AG08395 (cell line): ENCODE data around the gene IFNA13.

Experiments used
- DNase-seq: peaks from one replicate; pipeline ENCODE4 v3.0.0; 2012; ENCODE audit warnings: mixed read lengths, low spot score

IFNA13 gene

GRCh38 chr9:21357479-21358460 lies 10.1 kb downstream of the IFNA13 start:
- no peak for DNase-seq

GRCh38 chr9:21350787-21351186 lies 17.1 kb downstream of the IFNA13 start, which contains the start of gene IFNA6:
Gene IFNA6, minus strand, starts transcription at chr9:21350887. Its CDS starts 0 bp downstream, at chr9:21350887.
- DNase-seq: no peak

GRCh38 chr9:21348430-21348970 lies 19.4 kb downstream of the IFNA13 start:
- no peak for DNase-seq

- no peak for DNase-seq
These were observed 27.1 kb downstream of the IFNA13 start for GRCh38 chr9:21340735-21341134.

GRCh38 chr9:21336457-21336856 lies 31.4 kb downstream of the IFNA13 start:
- no peak for DNase-seq

GRCh38 chr9:21334701-21335632 lies 32.9 kb downstream of the IFNA13 start, which contains the start of gene KLHL9:
Gene KLHL9, minus strand, starts transcription at chr9:21335404. Its CDS starts 545 bp downstream, at chr9:21334859.
- peak; percentile 98 for DNase-seq

GRCh38 chr9:21333226-21333625 lies 34.6 kb downstream of the IFNA13 start:
- DNase-seq: no peak

- DNase-seq: no peak
These were observed 36.0 kb downstream of the IFNA13 start for GRCh38 chr9:21331676-21332402.

GRCh38 chr9:21326526-21327139 lies 41.2 kb downstream of the IFNA13 start:
- DNase-seq: peak; percentile 53

GRCh38 chr9:21324047-21324446 lies 43.8 kb downstream of the IFNA13 start:
- no peak for DNase-seq

- no peak for DNase-seq
These were observed 44.9 kb downstream of the IFNA13 start for GRCh38 chr9:21322911-21323461.

GRCh38 chr9:21320465-21320864 lies 47.4 kb downstream of the IFNA13 start:
- no peak for DNase-seq

- peak; percentile 52 for DNase-seq
These were observed 49.6 kb downstream of the IFNA13 start for GRCh38 chr9:21317956-21318923.
